ENCODE data around the gene KCTD1.

The KCTD1 gene

GRCh38 chr18:26548415-26549262 lies at the start of gene KCTD1:
Gene KCTD1 (minus strand): TSS chr18:26548553. CDS start chr18:26548536, 17 bp downstream.
- peak; percentile 21 to 51 for DNase-seq (ENCODE audit: low read depth in 2 of 2)

GRCh38 chr18:26593365-26594320 lies 45.3 kb upstream of the KCTD1 start:
- no peak for DNase-seq (ENCODE audit: low read depth in 2 of 2)

GRCh38 chr18:26584745-26585144 lies 36.4 kb upstream of the KCTD1 start:
- no peak for DNase-seq (ENCODE audit: low read depth in 2 of 2)

GRCh38 chr18:26579941-26580618 lies 31.7 kb upstream of the KCTD1 start:
- no peak for DNase-seq (ENCODE audit: low read depth in 2 of 2)

GRCh38 chr18:26575865-26576217 lies 27.5 kb upstream of the KCTD1 start:
- DNase-seq (ENCODE audit: low read depth in 2 of 2), result no peak

- no peak for DNase-seq (ENCODE audit: low read depth in 2 of 2)
These were observed 26.9 kb upstream of the KCTD1 start for GRCh38 chr18:26574958-26575864.

GRCh38 chr18:26568926-26569665 lies 20.7 kb upstream of the KCTD1 start:
- no peak for DNase-seq (ENCODE audit: low read depth in 2 of 2)

- no peak for DNase-seq (ENCODE audit: low read depth in 2 of 2)
These were observed 20.2 kb upstream of the KCTD1 start for GRCh38 chr18:26568513-26568912.

GRCh38 chr18:26566874-26567555 lies 18.7 kb upstream of the KCTD1 start:
- no peak for DNase-seq (ENCODE audit: low read depth in 2 of 2)

GRCh38 chr18:26565514-26565913 lies 17.2 kb upstream of the KCTD1 start:
- DNase-seq (ENCODE audit: low read depth in 2 of 2), result no peak

- DNase-seq (ENCODE audit: low read depth in 2 of 2), result no peak
These were observed 14.7 kb upstream of the KCTD1 start for GRCh38 chr18:26563024-26563423.

- no peak for DNase-seq (ENCODE audit: low read depth in 2 of 2)
These were observed 14.2 kb upstream of the KCTD1 start for GRCh38 chr18:26562568-26562967.

- no peak for DNase-seq (ENCODE audit: low read depth in 2 of 2)
These were observed 13.4 kb upstream of the KCTD1 start for GRCh38 chr18:26561769-26562168.

- no peak for DNase-seq (ENCODE audit: low read depth in 2 of 2)
These were observed 8.2 kb upstream of the KCTD1 start for GRCh38 chr18:26556573-26556972.

GRCh38 chr18:26555804-26556553 lies 7.6 kb upstream of the KCTD1 start:
- no peak for DNase-seq (ENCODE audit: low read depth in 2 of 2)

- no peak for DNase-seq (ENCODE audit: low read depth in 2 of 2)
These were observed 5.6 kb upstream of the KCTD1 start for GRCh38 chr18:26553943-26554342.

- DNase-seq (ENCODE audit: low read depth in 2 of 2), result no peak
These were observed 3.3 kb upstream of the KCTD1 start for GRCh38 chr18:26551695-26552081.

GRCh38 chr18:26550998-26551694 lies 2.8 kb upstream of the KCTD1 start:
- DNase-seq (ENCODE audit: low read depth in 2 of 2), result no peak
